ENCODE results near the gene NPAT. TPM values are rescaled to one million over a fixed set of nuclear protein-coding genes. Genes with fewer than 3 reads are reported as not detected.

NPAT gene
- total RNA-seq, 1 donor from 2014 or later: 16.7 TPM

DNA sequence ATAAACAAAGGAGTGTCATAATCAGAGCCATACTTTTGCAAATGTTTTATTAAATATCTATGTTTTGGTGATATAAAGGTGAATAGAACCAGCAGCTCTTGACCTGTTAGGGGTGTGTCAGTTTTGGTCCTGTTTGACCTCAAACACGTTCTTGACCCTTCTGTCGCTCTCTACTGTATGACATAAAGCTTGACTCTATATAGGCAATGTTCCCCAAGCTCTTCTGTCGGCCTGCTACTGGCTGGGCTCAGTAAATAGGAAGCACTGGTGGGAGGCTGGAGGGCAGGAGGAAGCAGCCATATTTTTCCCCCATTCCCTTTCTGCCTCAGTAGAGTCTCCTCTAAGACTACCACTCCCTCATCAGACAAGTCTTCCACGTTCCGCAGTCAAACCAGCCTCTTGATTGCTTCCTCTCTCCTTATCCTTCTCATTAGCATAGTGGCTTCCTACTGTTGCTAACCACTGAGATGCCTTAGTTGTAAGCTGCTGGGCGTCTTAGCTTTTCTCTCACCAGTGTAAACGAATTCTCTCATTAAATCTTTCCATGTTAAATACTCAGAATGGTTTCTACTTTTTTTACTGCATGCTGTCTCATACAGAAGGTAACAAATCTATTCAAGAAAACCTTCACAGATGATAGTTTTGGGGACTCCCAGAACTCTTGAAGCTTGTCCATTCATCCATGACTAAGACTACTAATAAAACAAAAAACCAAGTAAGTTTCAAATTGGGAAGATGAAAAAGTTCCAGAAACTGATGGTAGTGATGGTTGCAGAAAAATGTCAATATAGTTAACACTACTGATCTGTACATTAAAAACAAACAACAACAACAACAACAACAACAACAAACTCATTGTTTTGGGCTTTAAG, 3.3 kb downstream of the NPAT start:
- Histone ChIP-seq H3K4me3 (no peak overlapping the region), H3K36me3 (peaks cover 2% of the 10 kb centered on the region), H3K4me1 (peaks cover 32% of the 10 kb centered on the region), H3K9me3 (no peaks in the 10 kb centered on the region), H3K27me3 (ENCODE audit: low read depth) (no peaks in the 10 kb centered on the region), H3K27ac (no peak overlapping the region)
- no peak for ATAC-seq
- intact Hi-C loops (cut with DNase I): no loop called here
- no peak for DNase-seq
- TF ChIP-seq, protein P1, sequence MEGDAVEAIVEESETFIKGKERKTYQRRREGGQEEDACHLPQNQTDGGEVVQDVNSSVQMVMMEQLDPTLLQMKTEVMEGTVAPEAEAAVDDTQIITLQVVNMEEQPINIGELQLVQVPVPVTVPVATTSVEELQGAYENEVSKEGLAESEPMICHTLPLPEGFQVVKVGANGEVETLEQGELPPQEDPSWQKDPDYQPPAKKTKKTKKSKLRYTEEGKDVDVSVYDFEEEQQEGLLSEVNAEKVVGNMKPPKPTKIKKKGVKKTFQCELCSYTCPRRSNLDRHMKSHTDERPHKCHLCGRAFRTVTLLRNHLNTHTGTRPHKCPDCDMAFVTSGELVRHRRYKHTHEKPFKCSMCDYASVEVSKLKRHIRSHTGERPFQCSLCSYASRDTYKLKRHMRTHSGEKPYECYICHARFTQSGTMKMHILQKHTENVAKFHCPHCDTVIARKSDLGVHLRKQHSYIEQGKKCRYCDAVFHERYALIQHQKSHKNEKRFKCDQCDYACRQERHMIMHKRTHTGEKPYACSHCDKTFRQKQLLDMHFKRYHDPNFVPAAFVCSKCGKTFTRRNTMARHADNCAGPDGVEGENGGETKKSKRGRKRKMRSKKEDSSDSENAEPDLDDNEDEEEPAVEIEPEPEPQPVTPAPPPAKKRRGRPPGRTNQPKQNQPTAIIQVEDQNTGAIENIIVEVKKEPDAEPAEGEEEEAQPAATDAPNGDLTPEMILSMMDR (IDR thresholded peaks at IDR 0.05): no peak

DNA sequence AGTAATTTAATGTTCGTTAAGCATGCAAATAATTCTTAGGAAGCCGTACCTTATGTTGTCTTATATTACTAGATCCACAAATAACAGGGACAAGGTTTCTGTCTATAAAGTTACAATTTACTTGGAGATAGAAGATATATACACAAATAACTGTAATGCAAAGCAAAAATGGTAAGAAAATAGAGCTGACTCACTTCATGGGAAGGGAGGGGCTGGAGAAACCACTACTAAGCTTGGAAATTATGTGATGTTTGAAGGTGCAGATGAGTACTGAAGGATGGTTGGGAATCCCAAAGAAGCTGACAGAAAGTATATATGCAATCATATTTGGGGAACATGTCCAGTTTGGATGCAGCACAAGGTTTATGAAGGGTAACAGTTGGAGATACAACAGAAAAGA, 4.0 kb downstream of the NPAT start:
- intact Hi-C loops (cut with DNase I): no loop called here
- H3K36me3 ChIP-seq: peaks cover 4% of the 10 kb centered on the region
- H3K9me3 ChIP-seq: no peaks in the 10 kb centered on the region
- DNase-seq (no peak), ATAC-seq (no peak)
- H3K4me1 ChIP-seq: peaks cover 25% of the 10 kb centered on the region
- H3K27me3 ChIP-seq (ENCODE audit: low read depth): no peaks in the 10 kb centered on the region
- TF ChIP-seq, protein P1 (IDR thresholded peaks at IDR 0.05): no peak
- H3K27ac ChIP-seq: no peak overlapping the region
- H3K4me3 ChIP-seq: no peak overlapping the region

DNA sequence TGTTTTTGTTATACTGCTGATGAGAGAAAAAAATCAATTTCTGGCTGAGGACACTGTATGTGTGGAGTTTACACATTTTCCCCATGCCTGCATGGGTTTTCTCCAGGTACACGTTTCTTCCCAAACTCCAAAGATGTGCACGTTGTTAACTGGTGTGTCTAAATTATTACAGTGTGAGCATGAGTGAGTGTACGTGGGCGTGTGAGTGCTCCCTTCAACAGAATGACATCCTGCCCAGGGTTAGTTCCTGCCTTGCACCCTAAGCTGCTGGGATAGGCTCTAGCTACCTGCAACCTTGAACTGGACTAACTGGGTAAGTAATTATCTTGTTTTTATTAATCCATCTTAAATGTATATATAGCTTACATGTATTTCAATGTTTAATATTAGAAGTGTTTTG, 5.5 kb downstream of the NPAT start:
- TF ChIP-seq, protein P1 (IDR thresholded peaks at IDR 0.05): no peak
- Histone ChIP-seq H3K4me1 (peaks cover 25% of the 10 kb centered on the region), H3K4me3 (no peak overlapping the region), H3K27ac (no peak overlapping the region), H3K27me3 (ENCODE audit: low read depth) (no peaks in the 10 kb centered on the region), H3K9me3 (no peaks in the 10 kb centered on the region), H3K36me3 (peaks cover 13% of the 10 kb centered on the region)
- no peak for ATAC-seq
- intact Hi-C loops (cut with DNase I): no loop called here
- DNase-seq: no peak

DNA sequence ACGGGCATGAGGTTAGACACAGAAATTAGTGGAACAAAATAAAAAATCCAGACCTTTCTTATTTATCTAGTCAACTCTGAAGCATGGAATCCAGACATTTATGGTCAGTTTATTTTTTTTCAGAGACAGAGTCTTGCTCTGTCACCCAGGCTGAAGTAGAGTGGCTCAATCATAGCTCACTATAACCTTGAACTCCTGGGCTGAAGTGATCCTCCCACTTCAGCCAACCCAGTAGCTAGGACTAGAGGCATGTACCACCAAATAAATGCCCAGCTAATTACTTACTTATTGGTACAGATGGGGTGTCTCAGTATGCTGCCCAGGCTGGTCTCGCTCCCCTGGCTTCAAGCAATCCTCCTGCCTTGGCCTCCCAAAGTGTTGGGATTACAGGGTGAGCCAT, 8.7 kb downstream of the NPAT start:
- Histone ChIP-seq H3K27me3 (ENCODE audit: low read depth) (no peaks in the 10 kb centered on the region), H3K9me3 (no peaks in the 10 kb centered on the region), H3K27ac (no peak overlapping the region), H3K4me3 (no peak overlapping the region), H3K4me1 (peaks cover 1% of the 10 kb centered on the region), H3K36me3 (peaks cover 28% of the 10 kb centered on the region)
- TF ChIP-seq, protein P1 (IDR thresholded peaks at IDR 0.05): no peak
- intact Hi-C loops (cut with DNase I): no loop called here
- no peak for ATAC-seq
- no peak for DNase-seq

DNA sequence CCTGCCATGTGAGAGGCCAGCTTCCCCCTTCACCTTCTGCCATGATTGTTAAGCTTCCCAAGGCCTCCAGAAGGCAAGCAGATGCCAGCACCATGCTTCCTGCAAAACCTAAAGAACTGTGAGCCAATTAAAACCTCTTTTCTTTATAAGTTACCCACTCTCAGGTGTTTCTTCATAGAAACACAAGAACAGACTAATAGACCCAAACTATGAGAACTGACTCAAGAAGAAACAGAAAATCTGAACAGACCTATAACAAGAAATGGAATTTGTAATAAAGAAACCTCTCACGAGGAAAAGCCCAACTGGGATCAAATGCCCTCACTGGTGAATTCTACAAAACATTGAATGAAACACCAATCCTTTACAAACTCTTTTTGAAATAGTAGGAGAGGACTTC, 12.0 kb downstream of the NPAT start:
- Histone ChIP-seq H3K27ac (no peak overlapping the region), H3K36me3 (peaks cover 53% of the 10 kb centered on the region), H3K4me1 (no peaks in the 10 kb centered on the region), H3K9me3 (peaks cover 4% of the 10 kb centered on the region), H3K27me3 (ENCODE audit: low read depth) (no peaks in the 10 kb centered on the region), H3K4me3 (no peak overlapping the region)
- TF ChIP-seq, protein P1 (IDR thresholded peaks at IDR 0.05): no peak
- DNase-seq (no peak), ATAC-seq (no peak)
- intact Hi-C loops (cut with DNase I): no loop called here
